GDM1 (cell line): ENCODE measurements around the gene ZGPAT.

Experiments used
- DNase-seq: peaks from one replicate; lab custom pipeline; 2025; lab: John Stamatoyannopoulos, UW

The ZGPAT gene

GRCh38 chr20:63678667-63679465 is 29.0 kb upstream of the ZGPAT start:
- no peak for DNase-seq

DNA sequence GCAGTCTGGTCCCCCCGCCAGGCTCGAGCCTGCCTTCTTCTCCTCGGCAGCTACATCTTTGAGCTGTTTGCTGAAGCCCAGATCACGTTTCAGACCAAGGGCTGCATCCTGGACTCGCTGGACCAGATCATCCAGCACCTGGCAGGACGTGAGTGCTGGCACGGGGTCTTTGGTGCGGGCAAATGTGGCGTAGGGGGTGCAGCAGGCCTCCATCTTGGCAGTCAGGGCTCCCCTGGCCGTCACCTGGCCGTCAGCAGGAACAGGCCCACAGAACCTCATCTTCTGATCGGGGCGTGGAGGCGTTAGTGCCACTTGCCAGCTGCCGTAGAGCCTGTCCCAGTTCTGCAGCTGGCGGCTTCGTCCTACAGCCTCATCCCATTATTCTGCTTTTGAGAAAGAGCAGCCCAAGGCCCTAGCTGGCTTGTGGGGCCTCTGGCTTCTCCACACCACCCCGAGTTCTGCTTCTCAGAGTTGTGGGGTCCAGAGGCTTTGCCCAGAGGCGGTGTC is 28.0 kb upstream of the ZGPAT start:
- DNase-seq = no peak

DNA sequence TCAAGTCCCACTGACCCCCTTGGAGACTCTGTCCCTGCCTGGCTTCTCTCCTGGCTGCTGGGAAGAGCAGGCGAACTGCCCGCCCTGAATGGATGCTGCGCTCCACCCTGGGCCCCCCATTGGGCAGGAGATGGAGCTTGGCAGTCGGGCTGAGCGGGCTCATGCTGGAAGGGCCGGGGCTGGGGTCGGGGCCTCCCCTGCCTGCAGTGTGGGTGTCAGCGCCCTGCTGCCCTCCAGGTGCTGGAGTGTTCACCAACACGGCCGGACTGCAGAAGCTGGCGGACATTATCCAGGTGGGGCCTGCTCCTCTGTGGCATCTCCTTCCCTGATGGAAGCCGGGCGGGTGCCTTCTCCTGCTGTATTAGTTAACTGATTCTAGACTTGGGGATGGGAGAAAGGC is 27.4 kb upstream of the ZGPAT start:
- no peak for DNase-seq

- no peak for DNase-seq
Measured at GRCh38 chr20:63680857-63681608, 26.8 kb upstream of the ZGPAT start.

DNA sequence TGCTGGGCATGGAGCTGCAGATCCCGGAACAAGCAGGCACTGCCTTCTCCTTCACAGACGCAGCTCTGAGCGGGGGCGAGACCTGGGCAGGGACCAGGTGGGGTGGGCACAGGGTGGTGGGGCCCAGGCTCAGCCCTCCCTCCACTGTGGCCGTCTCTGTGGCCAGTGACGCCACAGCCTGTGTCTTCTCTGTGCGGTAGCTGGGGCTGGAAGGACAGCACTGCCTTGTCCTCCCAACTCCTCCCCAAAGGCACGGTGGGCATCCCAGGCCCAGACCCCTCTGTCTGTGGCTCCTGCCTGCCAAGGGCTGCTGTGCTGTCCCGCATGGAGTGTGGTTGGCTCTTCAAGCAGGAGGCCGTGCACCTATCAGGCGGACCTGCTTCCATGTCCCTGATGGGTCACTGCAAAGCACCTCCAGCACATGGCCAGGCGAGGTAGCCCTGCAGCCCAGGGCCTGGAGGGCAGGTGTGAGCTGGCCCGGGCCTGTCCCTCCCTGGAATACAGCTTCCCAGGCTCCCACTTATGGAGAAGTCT is 26.2 kb upstream of the ZGPAT start:
- DNase-seq = peak; percentile 11

- DNase-seq = no peak
Measured at GRCh38 chr20:63682384-63683139, 25.3 kb upstream of the ZGPAT start.

DNA sequence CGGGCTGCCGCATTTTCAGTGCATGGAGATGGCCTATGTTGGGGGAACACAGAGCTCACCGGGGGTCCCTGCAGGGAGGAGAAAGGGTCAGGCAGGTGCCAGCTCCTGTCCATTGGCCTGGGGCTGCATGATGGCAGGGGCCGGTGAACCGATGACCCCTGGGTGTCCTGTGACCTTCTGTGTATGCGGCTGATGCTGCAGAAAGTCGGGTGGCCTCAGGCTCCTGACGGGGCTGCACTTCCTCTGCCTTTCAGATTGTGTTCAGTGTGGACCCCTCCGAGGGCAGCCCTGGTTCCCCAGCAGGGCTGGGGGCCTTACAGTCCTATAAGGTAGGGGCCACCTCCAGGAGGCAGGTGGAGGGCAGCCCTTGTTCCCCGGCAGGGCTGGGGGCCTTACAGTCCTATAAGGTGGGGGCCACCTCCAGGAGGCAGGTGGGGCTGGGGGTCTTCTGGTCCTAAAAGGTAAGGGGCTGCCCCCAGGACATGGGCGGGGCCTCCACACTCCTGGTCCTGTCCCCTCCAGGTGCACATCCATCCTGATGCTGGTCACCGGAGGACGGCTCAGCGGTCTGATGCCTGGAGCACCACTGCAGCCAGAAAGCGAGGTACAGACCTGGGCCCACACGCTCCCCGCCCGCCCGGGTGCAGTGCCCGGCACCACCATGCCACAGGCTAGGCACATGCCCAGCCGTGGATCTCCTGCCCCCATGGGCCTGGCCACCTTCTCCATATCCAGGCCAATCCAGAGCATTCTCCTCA is 22.4 kb upstream of the ZGPAT start:
- DNase-seq = no peak

GRCh38 chr20:63686094-63686491 is 21.7 kb upstream of the ZGPAT start:
- DNase-seq = no peak

GRCh38 chr20:63686492-63687321 is 21.1 kb upstream of the ZGPAT start:
- DNase-seq = peak; percentile 16

DNA sequence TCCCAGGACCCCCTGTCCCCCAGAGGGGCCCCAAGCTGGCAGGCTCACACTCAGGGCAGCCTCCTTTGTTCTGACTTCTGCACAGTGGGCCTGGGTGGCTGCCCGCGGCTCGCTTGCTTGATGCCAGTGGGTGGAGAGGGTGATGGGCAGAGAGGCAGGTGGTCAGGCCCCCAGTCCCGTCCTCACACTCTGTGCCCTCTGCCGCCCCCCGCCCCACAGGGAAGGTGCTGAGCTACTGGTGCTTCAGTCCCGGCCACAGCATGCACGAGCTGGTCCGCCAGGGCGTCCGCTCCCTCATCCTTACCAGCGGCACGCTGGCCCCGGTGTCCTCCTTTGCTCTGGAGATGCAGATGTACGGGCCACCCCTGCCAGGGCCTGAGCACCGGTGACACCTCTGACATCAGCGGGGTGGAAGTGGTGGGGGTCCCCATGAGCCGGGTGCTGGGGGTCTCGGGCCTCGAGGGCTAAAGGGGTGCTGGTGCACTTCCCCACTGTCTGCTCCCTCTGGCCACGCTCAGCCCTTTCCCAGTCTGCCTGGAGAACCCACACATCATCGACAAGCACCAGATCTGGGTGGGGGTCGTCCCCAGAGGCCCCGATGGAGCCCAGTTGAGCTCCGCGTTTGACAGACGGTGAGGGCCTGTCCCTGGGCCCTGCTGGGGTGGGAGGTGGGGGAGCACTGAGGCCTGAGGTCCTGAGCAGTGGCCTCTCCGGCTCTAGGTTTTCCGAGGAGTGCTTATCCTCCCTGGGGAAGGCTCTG is 20.2 kb upstream of the ZGPAT start:
- no peak for DNase-seq

DNA sequence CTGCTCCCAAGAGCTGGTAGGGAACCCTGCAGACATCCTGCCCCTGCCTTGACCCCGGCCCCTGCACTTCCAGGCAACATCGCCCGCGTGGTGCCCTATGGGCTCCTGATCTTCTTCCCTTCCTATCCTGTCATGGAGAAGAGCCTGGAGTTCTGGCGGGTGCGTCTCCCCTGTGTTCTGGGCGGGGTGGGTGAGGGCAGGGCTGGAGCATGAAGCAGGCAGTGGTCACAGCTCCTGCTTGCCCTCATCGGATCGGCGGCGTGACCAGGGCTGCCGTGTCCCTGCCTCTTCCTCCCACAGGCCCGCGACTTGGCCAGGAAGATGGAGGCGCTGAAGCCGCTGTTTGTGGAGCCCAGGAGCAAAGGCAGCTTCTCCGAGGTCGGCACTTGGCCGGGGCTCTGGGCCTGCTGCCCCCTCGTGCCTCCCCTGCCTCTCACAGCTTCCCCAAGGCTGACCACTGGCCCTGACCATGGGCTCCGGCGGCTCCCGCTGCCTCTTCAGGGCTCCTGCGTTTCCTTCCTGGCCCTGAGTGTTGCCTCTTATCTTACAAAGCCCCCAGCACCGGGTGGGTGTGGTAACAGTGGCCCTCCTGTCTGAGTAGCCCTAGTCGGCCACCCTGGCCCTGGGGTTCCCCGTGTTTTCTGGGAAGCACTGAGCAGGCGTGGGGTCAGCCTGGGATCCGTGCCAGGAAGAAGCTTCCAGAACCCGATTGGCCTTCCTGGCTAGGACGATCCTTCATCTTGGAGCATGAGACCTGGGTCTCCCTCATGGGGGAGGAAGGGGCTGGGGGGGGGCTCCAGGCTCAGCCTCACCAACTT is 19.4 kb upstream of the ZGPAT start:
- DNase-seq = no peak

GRCh38 chr20:63689046-63690002 is 18.5 kb upstream of the ZGPAT start:
- no peak for DNase-seq

DNA sequence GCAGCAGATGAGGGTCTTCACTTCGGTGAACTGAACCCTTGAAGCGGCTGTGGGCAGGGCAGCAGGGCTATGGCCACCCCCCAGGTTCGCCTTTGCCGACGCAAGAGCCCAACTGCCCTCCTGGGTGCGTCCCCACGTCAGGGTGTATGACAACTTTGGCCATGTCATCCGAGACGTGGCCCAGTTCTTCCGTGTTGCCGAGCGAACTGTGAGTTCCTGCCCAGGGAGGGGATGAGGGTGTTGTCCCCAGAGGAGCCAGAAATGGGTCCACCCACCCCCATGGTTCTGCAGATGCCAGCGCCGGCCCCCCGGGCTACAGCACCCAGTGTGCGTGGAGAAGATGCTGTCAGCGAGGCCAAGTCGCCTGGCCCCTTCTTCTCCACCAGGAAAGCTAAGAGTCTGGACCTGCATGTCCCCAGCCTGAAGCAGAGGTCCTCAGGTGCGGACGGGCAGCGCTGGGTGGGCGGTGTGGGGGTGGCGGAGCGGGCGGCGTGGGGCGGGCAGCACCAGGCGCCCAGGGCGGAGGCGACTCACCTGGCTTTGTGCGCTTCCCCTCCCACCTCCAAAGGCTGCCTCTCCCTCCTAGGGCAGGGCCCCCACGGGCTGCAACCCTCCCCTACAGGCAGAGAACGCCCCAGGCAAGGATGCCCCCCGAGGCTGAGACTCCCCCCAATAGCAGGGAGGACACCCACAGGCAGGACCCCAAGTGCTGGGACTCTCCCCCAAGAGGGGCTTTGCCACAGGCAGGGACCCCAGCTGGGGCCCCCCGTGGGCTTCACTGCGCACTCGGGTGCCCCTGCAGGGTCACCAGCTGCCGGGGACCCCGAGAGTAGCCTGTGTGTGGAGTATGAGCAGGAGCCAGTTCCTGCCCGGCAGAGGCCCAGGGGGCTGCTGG is 17.6 kb upstream of the ZGPAT start:
- no peak for DNase-seq

GRCh38 chr20:63690898-63691710 is 16.7 kb upstream of the ZGPAT start:
- DNase-seq = no peak

GRCh38 chr20:63691711-63692435 is 16.0 kb upstream of the ZGPAT start:
- DNase-seq = no peak
